Smooth muscle cell (in vitro differentiated cells): ENCODE measurements around the gene GOLT1A. TPM values are rescaled to one million over a fixed set of nuclear protein-coding genes. Genes with fewer than 3 reads are reported as not detected.

ENCODE experiments used
- DNase-seq: peaks from one replicate; lab custom pipeline; 2025; ENCODE audit not compliant: unreplicated experiment; lab: John Stamatoyannopoulos, UW
- H2AFZ ChIP-seq: fragments of 200-600 bp; sonication (generic); 2 replicates; pipeline ENCODE4 v1.6.0; 2016; ENCODE audit warnings: antibody characterized with exemption, low read depth, mild to moderate bottlenecking
- H3F3A ChIP-seq: fragments of 200-600 bp; sonication (generic); 2 replicates; pipeline ENCODE4 v1.6.0; 2017; ENCODE audit warnings: antibody characterized with exemption, low read depth
- H3K27ac ChIP-seq: fragments of 200-600 bp; sonication (generic); 2 replicates; pipeline ENCODE4 v1.5.1; 2016; ENCODE audit warnings: low read depth, mild to moderate bottlenecking
- H3K27me3 ChIP-seq: fragments of 200-600 bp; sonication (generic); 2 replicates; pipeline ENCODE4 v1.6.1; 2016; ENCODE audit warnings: low read depth, mild to moderate bottlenecking
- H3K36me3 ChIP-seq: fragments of 200-600 bp; sonication (generic); 2 replicates; pipeline ENCODE4 v1.5.1; 2016; ENCODE audit warnings: low read depth
- H3K4me1 ChIP-seq: fragments of 200-600 bp; sonication (generic); 2 replicates; pipeline ENCODE4 v1.5.1; 2016; ENCODE audit warnings: low read depth
- H3K4me2 ChIP-seq: fragments of 200-600 bp; sonication (generic); 2 replicates; pipeline ENCODE4 v1.6.0; 2016; ENCODE audit warnings: mild to moderate bottlenecking
- H3K4me3 ChIP-seq: fragments of 200-600 bp; sonication (generic); 2 replicates; pipeline ENCODE4 v1.5.1; 2016; ENCODE audit warnings: mild to moderate bottlenecking
- H3K79me2 ChIP-seq: fragments of 200-600 bp; sonication (generic); 2 replicates; pipeline ENCODE4 v1.6.0; 2016; ENCODE audit warnings: low read depth, mild to moderate bottlenecking
- H3K9ac ChIP-seq: fragments of 200-600 bp; sonication (generic); 2 replicates; pipeline ENCODE4 v1.6.0; 2016; ENCODE audit warnings: low read depth
- H3K9me3 ChIP-seq: fragments of 200-600 bp; sonication (generic); replicated peaks from 2 replicates; pipeline ENCODE4 v1.5.1; 2016; ENCODE audit warnings: low read depth
- H4K20me1 ChIP-seq: fragments of 200-600 bp; sonication (generic); 2 replicates; pipeline ENCODE4 v1.6.0; 2016; ENCODE audit warnings: low read depth
- WGBS: methylation state at CpG from one replicate; pipeline ENCODE4 v1.1.7; 2016; ENCODE audit warnings: low lambda C conversion rate; 5-methylcytosine and 5-hydroxymethylcytosine counted together
- polyA plus RNA-seq: library from polyadenylated mRNA; unstranded; fragments of >200 nt; fragmentation: Nextera tagmentation; extraction: Ambion mirVana; gene quantifications from 2 replicates; pipeline ENCODE4 v1.2.1, GENCODE V29; 2016
- total RNA-seq: library from RNA; depleted of rRNA; stranded (reverse); fragments of >200 nt; gene quantifications from 2 replicates; pipeline ENCODE4 v1.2.3, GENCODE V29; 2014
- TF ChIP-seq, protein P1 (sequence below): fragments of 200-600 bp; sonication (generic); IDR thresholded peaks from 2 replicates; pipeline ENCODE4 v1.5.1; 2017; ENCODE audit warnings: borderline replicate concordance, mild to moderate bottlenecking, antibody characterized with exemption; ENCODE audit not compliant: insufficient read depth, poor library complexity, severe bottlenecking

The GOLT1A gene
- total and polyA plus RNA-seq, 2 experiments from 2014 or later: 0.54 TPM; not detected in 1

DNA sequence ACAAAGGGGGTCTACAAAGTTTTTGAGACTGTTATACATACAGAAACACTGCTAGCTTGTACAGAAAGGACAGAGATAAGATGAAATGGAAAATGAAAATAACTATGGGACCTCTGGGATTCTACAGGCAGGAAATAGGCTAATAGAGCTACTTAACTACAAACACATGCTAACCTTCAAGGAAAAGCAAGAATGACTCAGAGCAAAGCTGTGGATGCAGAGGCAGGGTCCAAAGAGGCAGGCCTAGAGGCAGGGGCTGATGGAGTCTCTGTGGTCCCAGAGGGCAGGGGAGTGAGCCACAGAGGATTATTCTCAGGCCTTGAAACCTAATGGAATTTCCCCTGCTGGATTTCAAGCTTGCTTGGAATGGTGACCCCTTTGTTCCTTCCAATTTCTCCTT lies 18.7 kb upstream of the GOLT1A start:
- H3K27ac ChIP-seq: no peak overlapping the region
- no peaks in the 10 kb centered on the region for H3K79me2 ChIP-seq
- H3K9me3 ChIP-seq: no peaks in the 10 kb centered on the region
- H3F3A ChIP-seq: no peaks in the 10 kb centered on the region
- no peaks in the 10 kb centered on the region for H4K20me1 ChIP-seq
- H3K9ac ChIP-seq: no peak overlapping the region
- H3K36me3 ChIP-seq: no peaks in the 10 kb centered on the region
- H3K27me3 ChIP-seq: no peaks in the 10 kb centered on the region
- no peaks in the 10 kb centered on the region for H3K4me1 ChIP-seq
- H2AFZ ChIP-seq: no peak overlapping the region
- TF ChIP-seq, protein P1, sequence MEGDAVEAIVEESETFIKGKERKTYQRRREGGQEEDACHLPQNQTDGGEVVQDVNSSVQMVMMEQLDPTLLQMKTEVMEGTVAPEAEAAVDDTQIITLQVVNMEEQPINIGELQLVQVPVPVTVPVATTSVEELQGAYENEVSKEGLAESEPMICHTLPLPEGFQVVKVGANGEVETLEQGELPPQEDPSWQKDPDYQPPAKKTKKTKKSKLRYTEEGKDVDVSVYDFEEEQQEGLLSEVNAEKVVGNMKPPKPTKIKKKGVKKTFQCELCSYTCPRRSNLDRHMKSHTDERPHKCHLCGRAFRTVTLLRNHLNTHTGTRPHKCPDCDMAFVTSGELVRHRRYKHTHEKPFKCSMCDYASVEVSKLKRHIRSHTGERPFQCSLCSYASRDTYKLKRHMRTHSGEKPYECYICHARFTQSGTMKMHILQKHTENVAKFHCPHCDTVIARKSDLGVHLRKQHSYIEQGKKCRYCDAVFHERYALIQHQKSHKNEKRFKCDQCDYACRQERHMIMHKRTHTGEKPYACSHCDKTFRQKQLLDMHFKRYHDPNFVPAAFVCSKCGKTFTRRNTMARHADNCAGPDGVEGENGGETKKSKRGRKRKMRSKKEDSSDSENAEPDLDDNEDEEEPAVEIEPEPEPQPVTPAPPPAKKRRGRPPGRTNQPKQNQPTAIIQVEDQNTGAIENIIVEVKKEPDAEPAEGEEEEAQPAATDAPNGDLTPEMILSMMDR: no peak
- no peak overlapping the region for H3K4me3 ChIP-seq
- no peak overlapping the region for H3K4me2 ChIP-seq
- no peak for DNase-seq

DNA sequence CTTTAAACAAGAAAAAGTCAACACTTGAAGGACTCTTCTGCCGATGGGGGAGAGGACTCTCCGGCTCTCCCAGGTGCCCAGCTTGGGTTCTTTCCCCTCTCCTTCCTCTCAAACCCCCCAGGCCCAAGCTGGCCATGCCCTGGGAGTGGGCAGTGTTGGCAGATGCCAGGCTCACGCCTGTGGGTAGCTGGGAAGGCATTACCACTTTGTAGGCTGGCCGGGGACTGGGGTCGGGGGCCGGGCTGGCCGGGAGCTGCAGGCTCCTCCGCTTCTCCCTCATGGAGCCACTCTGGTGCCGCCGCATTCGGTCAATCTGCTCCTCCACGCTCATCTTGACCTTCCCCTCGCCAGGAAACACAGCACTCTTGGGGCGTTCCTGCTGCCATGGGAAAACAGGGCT lies 16.4 kb upstream of the GOLT1A start:
- Histone ChIP-seq H3K4me2 (no peak overlapping the region), H3K9me3 (no peaks in the 10 kb centered on the region), H3K27ac (no peak overlapping the region), H4K20me1 (no peaks in the 10 kb centered on the region), H3F3A (peaks cover 4% of the 10 kb centered on the region), H3K4me3 (no peak overlapping the region), H3K27me3 (no peaks in the 10 kb centered on the region), H3K4me1 (no peaks in the 10 kb centered on the region), H3K79me2 (no peaks in the 10 kb centered on the region), H3K9ac (no peak overlapping the region), H2AFZ (no peak overlapping the region), H3K36me3 (no peaks in the 10 kb centered on the region)
- 95% methylated on average over 14 of the region's 14 CpGs for WGBS
- DNase-seq: no peak
- TF ChIP-seq, protein P1: no peak

DNA sequence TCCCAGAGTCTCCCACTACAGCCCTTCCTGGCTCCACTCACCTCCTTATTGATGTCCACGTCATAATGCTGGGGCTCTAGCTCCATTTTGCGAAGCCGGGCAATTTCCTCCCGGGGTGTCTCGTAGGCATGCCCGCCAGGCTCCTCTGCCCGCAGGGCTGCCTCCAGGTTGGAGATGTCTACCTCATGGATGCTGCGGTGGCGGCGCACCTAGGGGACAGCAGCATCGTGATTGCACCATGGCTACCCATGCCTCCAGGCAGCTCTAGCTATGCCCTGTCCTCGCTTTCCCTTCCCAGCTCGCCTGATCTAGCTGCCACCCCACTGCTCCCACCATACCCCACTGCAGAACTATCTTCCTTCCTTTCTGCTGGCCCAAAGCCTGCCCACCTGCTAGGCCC lies 15.1 kb upstream of the GOLT1A start:
- Histone ChIP-seq H2AFZ (no peak overlapping the region), H3K9ac (no peak overlapping the region), H3K4me2 (no peak overlapping the region), H3F3A (peaks cover 8% of the 10 kb centered on the region), H3K27ac (no peak overlapping the region), H3K4me3 (no peak overlapping the region), H3K36me3 (no peaks in the 10 kb centered on the region), H3K79me2 (no peaks in the 10 kb centered on the region), H4K20me1 (no peaks in the 10 kb centered on the region), H3K4me1 (no peaks in the 10 kb centered on the region), H3K27me3 (no peaks in the 10 kb centered on the region), H3K9me3 (no peaks in the 10 kb centered on the region)
- WGBS: over 99% methylated on average over 13 of the region's 13 CpGs
- DNase-seq: no peak
- TF ChIP-seq, protein P1: no peak

DNA sequence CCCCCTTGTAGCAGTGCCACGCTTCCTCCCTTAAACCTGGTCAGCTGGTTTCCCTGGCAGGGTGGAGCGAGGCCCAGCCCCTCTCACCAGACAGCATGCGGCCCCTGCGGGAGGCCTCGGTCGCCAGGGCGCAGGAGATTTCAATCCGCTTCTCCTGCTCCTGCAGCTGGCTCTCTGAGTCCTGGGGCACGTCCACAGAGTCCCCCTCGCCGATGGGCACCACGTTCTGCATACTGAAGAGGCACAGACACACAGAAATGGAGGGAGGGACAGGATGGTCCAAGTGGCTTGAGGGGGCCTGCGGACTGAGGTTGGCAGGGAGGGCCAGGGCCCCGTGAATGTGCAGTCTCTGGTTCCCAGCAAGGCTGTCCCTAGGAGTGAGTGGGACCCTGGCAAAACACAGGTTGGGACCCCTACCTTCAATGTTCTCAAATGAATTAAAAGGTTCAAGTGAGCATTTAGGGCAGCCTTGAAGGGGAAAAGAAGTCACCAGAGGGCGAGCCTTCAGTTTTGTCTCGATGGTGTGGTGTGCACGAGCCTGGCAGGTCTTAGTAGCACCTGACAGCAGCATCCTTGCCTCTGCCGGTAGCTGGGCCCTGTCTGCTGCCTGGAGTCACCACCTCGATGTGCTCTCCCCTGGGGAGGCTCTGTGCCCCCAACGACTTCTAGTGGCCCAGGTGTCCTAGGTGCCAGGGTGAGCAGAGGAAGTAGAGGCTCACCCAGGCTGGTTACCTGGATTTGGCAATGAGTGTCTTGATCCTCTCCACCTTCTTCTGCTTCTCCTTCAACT lies 14.4 kb upstream of the GOLT1A start:
- H3K4me1 ChIP-seq: no peaks in the 10 kb centered on the region
- H3K27me3 ChIP-seq: no peaks in the 10 kb centered on the region
- H4K20me1 ChIP-seq: no peaks in the 10 kb centered on the region
- WGBS: 87% methylated on average over 20 of the region's 20 CpGs
- no peak overlapping the region for H2AFZ ChIP-seq
- DNase-seq: no peak
- no peaks in the 10 kb centered on the region for H3K9me3 ChIP-seq
- no peak overlapping the region for H3K9ac ChIP-seq
- no peak overlapping the region for H3K4me2 ChIP-seq
- no peaks in the 10 kb centered on the region for H3K79me2 ChIP-seq
- H3K27ac ChIP-seq: no peak overlapping the region
- H3K4me3 ChIP-seq: no peak overlapping the region
- TF ChIP-seq, protein P1: no peak
- peaks cover 8% of the 10 kb centered on the region for H3F3A ChIP-seq
- H3K36me3 ChIP-seq: no peaks in the 10 kb centered on the region
